ENCODE data around the gene PTPRQ. TPM values are rescaled to one million over a fixed set of nuclear protein-coding genes. Genes with fewer than 3 reads are reported as not detected.

Gene PTPRQ
- total and polyA plus RNA-seq, 12 donors = 0.04 to 1.9 (median 0.37) TPM; not detected in 1

DNA sequence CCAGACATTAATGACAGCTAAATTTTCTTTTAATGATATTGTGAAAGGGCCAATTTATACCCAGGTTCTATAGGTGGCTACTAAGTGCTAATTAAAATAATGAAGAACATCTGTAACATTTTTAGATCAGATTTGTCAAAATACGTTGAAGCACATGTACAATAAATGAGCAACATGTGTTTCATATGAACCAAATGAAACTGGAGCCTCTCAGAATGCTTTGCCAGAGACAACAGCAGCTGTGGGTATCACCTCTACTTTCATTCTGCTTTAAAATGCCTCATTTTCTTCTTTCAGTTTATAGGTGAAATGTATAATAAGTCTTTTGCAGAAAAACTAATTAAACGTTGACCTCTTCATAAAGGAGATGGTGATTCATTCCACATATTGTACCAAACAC is 237.3 kb downstream of the PTPRQ start:
- 82 to 83% methylated on average over 2 of the region's 2 CpGs for WGBS, 2 donors
- H3K36me3 ChIP-seq = no peaks in the 10 kb centered on the region
- H3K9me3 ChIP-seq = no peaks in the 10 kb centered on the region
- no peak for ATAC-seq
- no peak overlapping the region for H3K27ac ChIP-seq
- H3K27me3 ChIP-seq = no peaks in the 10 kb centered on the region
- no peak overlapping the region for H3K4me3 ChIP-seq
- no peaks in the 10 kb centered on the region for H3K4me1 ChIP-seq
- no peak for DNase-seq
- intact Hi-C loops (cut with DNase I) = no loop called here
- TF ChIP-seq, protein P1, sequence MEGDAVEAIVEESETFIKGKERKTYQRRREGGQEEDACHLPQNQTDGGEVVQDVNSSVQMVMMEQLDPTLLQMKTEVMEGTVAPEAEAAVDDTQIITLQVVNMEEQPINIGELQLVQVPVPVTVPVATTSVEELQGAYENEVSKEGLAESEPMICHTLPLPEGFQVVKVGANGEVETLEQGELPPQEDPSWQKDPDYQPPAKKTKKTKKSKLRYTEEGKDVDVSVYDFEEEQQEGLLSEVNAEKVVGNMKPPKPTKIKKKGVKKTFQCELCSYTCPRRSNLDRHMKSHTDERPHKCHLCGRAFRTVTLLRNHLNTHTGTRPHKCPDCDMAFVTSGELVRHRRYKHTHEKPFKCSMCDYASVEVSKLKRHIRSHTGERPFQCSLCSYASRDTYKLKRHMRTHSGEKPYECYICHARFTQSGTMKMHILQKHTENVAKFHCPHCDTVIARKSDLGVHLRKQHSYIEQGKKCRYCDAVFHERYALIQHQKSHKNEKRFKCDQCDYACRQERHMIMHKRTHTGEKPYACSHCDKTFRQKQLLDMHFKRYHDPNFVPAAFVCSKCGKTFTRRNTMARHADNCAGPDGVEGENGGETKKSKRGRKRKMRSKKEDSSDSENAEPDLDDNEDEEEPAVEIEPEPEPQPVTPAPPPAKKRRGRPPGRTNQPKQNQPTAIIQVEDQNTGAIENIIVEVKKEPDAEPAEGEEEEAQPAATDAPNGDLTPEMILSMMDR (IDR thresholded peaks at IDR 0.05) = no peak

DNA sequence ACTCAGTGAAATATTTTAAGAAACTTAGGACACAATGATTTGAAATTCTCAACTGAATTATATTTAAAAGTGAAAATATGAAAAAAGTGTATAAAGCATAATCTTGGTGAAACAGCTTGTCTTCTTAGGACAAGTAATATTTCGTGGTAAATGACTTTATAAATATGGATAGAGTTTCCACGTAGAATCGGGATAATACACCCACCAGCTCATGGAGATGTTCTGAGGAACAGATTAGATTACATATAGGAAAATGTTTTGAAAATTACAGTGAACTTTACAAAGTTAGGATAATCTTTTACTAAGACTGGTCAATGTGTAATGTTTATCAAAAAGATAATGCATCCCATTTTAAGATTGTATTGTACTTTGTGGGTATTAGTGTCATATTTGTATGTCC is 237.8 kb downstream of the PTPRQ start:
- Histone ChIP-seq H3K4me1 (no peaks in the 10 kb centered on the region), H3K27ac (no peak overlapping the region), H3K4me3 (no peak overlapping the region), H3K27me3 (no peaks in the 10 kb centered on the region), H3K36me3 (no peaks in the 10 kb centered on the region), H3K9me3 (peaks cover 0 to 2% (median 0%) of the 10 kb centered on the region in 11 donors)
- TF ChIP-seq, protein P1 (IDR thresholded peaks at IDR 0.05) = no peak
- 81 to 87% methylated on average over 3 of the region's 3 CpGs for WGBS, 2 donors
- intact Hi-C loops (cut with DNase I) = no loop called here
- ATAC-seq (no peak), DNase-seq (no peak)

DNA sequence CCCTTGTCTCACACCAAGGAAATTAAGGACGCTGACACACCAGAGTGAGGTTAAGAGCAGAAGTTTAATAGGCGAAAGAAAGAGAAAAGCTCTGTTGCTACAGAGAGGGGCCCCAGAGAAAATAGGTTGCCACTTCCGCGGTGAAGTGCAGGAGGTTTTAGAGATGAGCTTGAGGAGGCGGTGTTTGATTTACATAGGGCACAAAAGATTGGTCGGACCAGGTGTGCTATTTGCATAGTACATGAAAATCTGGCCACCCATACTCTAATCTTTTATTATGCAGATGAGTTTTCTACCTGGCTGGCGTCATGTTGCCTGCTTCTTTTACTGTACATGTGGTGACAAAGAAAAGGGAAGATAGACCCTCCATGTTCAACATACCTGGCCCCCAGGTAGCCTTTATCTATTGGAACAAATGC is 240.1 kb downstream of the PTPRQ start:
- TF ChIP-seq, protein P1 (IDR thresholded peaks at IDR 0.05) = no peak
- H3K4me1 ChIP-seq = no peaks in the 10 kb centered on the region
- H3K27ac ChIP-seq = no peak overlapping the region
- H3K9me3 ChIP-seq = peaks cover 0 to 9% (median 0%) of the 10 kb centered on the region in 11 donors
- intact Hi-C loops (cut with DNase I) = no loop called here
- no peak for ATAC-seq
- H3K36me3 ChIP-seq = no peaks in the 10 kb centered on the region
- H3K27me3 ChIP-seq = no peaks in the 10 kb centered on the region
- DNase-seq = no peak
- no peak overlapping the region for H3K4me3 ChIP-seq
- WGBS, 2 donors = 45 to 46% methylated on average over 7 of the region's 7 CpGs

DNA sequence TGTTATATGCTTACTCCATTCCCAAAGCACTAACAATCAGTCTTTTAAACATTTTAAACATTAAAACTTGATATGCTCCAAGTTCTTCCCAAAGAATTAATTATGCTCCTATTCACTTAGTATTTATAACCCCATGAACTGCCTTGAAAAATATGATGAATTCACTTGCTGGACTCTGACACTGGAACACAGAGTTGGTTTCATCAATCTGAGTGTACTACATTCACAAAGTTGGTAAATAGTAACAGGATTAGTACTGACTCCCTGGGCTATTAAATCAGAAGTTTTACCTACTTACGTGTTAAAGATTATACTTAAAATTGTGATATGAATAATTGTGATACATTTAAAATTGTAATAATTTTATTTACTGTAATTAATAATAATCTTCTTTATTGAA is 246.1 kb downstream of the PTPRQ start:
- DNase-seq (no peak), ATAC-seq (no peak)
- no peak overlapping the region for H3K27ac ChIP-seq
- TF ChIP-seq, protein P1 (IDR thresholded peaks at IDR 0.05) = no peak
- peaks cover 0 to 9% (median 0%) of the 10 kb centered on the region in 11 donors for H3K9me3 ChIP-seq
- no peak overlapping the region for H3K4me3 ChIP-seq
- no peaks in the 10 kb centered on the region for H3K36me3 ChIP-seq
- no peaks in the 10 kb centered on the region for H3K27me3 ChIP-seq
- intact Hi-C loops (cut with DNase I) = no loop called here
- WGBS, 2 donors = 78 to 100% methylated on average over 1 of the region's 1 CpG
- no peaks in the 10 kb centered on the region for H3K4me1 ChIP-seq
